Astrocyte (in vitro differentiated cells and primary cell): Measurements from ENCODE around the gene CCDC12. TPM values are rescaled to one million over a fixed set of nuclear protein-coding genes. Genes with fewer than 3 reads are reported as not detected.

Source experiments
- DNase-seq: peaks from one replicate; pipeline ENCODE4 v3.0.0-alpha.2; 2010; ENCODE audit warnings: low read depth
- FAIRE-seq: peaks from 2 replicates; lab custom pipeline; 2011; peaks lifted over from hg19 to GRCh38; lab: Jason Lieb, UNC
- H2AFZ ChIP-seq: 2 replicates; pipeline ENCODE4 v1.6.0; 2012; ENCODE audit warnings: low read depth, low read length, inconsistent platforms
- H3K27ac ChIP-seq: 2 replicates; pipeline ENCODE4 v1.5.1; 2011; ENCODE audit warnings: low read depth, low read length, inconsistent platforms
- H3K27me3 ChIP-seq: 2 replicates; pipeline ENCODE4 v1.6.0; 2011; ENCODE audit warnings: low read length, inconsistent platforms; ENCODE audit not compliant: insufficient read depth
- H3K36me3 ChIP-seq: 2 replicates; pipeline ENCODE4 v1.5.1; 2011; ENCODE audit warnings: low read length, inconsistent platforms; ENCODE audit not compliant: insufficient read depth
- H3K4me1 ChIP-seq: 2 replicates; pipeline ENCODE4 v1.5.1; 2011; ENCODE audit warnings: low read length, inconsistent platforms; ENCODE audit not compliant: insufficient read depth
- H3K4me2 ChIP-seq: 2 replicates; pipeline ENCODE4 v1.6.0; 2012; ENCODE audit warnings: low read length, inconsistent platforms
- H3K4me3 ChIP-seq: 2 replicates; pipeline ENCODE4 v1.5.1; 2011; ENCODE audit warnings: low read depth, mild to moderate bottlenecking, low read length, inconsistent platforms; ENCODE audit not compliant: insufficient read depth
- H3K79me2 ChIP-seq: 2 replicates; pipeline ENCODE4 v1.6.0; 2012; ENCODE audit warnings: mild to moderate bottlenecking, low read length, inconsistent platforms; ENCODE audit not compliant: insufficient read depth
- H3K9ac ChIP-seq: 2 replicates; pipeline ENCODE4 v1.6.0; 2012; ENCODE audit warnings: mild to moderate bottlenecking, low read length, inconsistent platforms
- H3K9me3 ChIP-seq: 2 replicates; pipeline ENCODE4 v1.5.1; 2012; ENCODE audit warnings: low read depth, mild to moderate bottlenecking, low read length, inconsistent platforms; ENCODE audit not compliant: insufficient read depth
- H4K20me1 ChIP-seq: 2 replicates; pipeline ENCODE4 v1.6.0; 2012; ENCODE audit warnings: low read length, inconsistent platforms; ENCODE audit not compliant: insufficient read depth
- H3K27ac Mint-ChIP-seq: one replicate; pipeline ENCODE4 v1.8.0; 2021; ENCODE audit warnings: mild to moderate bottlenecking, mixed read lengths; ENCODE audit not compliant: unreplicated experiment
- H3K27me3 Mint-ChIP-seq: one replicate; pipeline ENCODE4 v1.8.0; 2021; ENCODE audit warnings: low read depth, mixed read lengths; ENCODE audit not compliant: unreplicated experiment
- H3K36me3 Mint-ChIP-seq: one replicate; pipeline ENCODE4 v1.8.0; 2021; ENCODE audit warnings: low read depth, mixed read lengths; ENCODE audit not compliant: unreplicated experiment
- H3K4me1 Mint-ChIP-seq: one replicate; pipeline ENCODE4 v1.8.0; 2021; ENCODE audit warnings: low read depth, mixed read lengths; ENCODE audit not compliant: unreplicated experiment
- H3K4me3 Mint-ChIP-seq: one replicate; pipeline ENCODE4 v1.8.0; 2021; ENCODE audit warnings: mild to moderate bottlenecking, moderate library complexity, mixed read lengths; ENCODE audit not compliant: unreplicated experiment
- H3K9me3 Mint-ChIP-seq: one replicate; pipeline ENCODE4 v1.8.0; 2021; ENCODE audit warnings: mild to moderate bottlenecking, mixed read lengths; ENCODE audit not compliant: unreplicated experiment
- EZH2 ChIP-seq: IDR thresholded peaks from 2 replicates; pipeline ENCODE4 v1.6.1; 2012; ENCODE audit warnings: mild to moderate bottlenecking, low read length, inconsistent platforms; ENCODE audit not compliant: insufficient read depth
- total RNA-seq: library from RNA; stranded (reverse); gene quantifications from 2 replicates; pipeline ENCODE4 v1.2.1, GENCODE V29; 2021
- TF ChIP-seq, protein P1 (sequence below): IDR thresholded peaks from 2 replicates; pipeline ENCODE4 v1.5.1; 2011; ENCODE audit warnings: low read depth, mild to moderate bottlenecking, inconsistent platforms, low read length, moderate library complexity; ENCODE audit not compliant: insufficient read depth

Gene CCDC12
- total RNA-seq, 1 donor from 2014 or later: 29.0 TPM

DNA sequence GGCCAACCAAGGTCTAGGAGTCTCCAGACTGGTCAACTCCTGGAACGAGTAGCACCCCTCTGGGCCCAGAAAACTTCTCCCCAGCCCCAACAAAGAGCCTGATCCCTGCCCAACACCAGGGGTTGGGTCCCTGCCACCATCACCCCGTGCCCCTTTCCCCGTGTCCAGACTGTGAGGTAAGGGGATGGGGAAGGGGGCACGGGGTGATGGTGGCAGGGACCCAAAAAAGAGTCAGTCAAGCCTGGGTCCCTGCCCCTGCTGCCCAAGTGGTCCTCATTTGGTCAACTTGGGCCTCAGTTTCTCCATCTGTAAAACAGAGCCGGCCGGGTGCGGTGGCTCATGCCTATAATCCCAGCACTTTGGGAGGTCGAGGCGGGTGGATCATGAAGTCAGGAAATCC lies 1.8 kb upstream of the CCDC12 start:
- Histone ChIP-seq H3K4me3 (no peak overlapping the region), H3K27me3 (no peaks in the 10 kb centered on the region), H4K20me1 (peaks cover 17% of the 10 kb centered on the region), H3K9ac (no peak overlapping the region), H3K4me1 (peaks cover 17% of the 10 kb centered on the region), H3K27ac (no peak overlapping the region), H3K4me2 (peak overlapping the region; percentile 97), H2AFZ (no peak overlapping the region), H3K9me3 (no peaks in the 10 kb centered on the region), H3K36me3 (no peaks in the 10 kb centered on the region), H3K79me2 (peaks cover 31% of the 10 kb centered on the region)
- no peak overlapping the region for H3K27ac Mint-ChIP-seq
- H3K9me3 Mint-ChIP-seq: no peaks in the 10 kb centered on the region
- no peak for FAIRE-seq
- TF ChIP-seq, protein P1, sequence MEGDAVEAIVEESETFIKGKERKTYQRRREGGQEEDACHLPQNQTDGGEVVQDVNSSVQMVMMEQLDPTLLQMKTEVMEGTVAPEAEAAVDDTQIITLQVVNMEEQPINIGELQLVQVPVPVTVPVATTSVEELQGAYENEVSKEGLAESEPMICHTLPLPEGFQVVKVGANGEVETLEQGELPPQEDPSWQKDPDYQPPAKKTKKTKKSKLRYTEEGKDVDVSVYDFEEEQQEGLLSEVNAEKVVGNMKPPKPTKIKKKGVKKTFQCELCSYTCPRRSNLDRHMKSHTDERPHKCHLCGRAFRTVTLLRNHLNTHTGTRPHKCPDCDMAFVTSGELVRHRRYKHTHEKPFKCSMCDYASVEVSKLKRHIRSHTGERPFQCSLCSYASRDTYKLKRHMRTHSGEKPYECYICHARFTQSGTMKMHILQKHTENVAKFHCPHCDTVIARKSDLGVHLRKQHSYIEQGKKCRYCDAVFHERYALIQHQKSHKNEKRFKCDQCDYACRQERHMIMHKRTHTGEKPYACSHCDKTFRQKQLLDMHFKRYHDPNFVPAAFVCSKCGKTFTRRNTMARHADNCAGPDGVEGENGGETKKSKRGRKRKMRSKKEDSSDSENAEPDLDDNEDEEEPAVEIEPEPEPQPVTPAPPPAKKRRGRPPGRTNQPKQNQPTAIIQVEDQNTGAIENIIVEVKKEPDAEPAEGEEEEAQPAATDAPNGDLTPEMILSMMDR: no peak
- no peak for TF ChIP-seq EZH2
- H3K27me3 Mint-ChIP-seq: peaks cover 3% of the 10 kb centered on the region
- peak overlapping the region; percentile 71 for H3K4me3 Mint-ChIP-seq
- peaks cover 4% of the 10 kb centered on the region for H3K36me3 Mint-ChIP-seq
- H3K4me1 Mint-ChIP-seq: peaks cover 8% of the 10 kb centered on the region
- DNase-seq: no peak

DNA sequence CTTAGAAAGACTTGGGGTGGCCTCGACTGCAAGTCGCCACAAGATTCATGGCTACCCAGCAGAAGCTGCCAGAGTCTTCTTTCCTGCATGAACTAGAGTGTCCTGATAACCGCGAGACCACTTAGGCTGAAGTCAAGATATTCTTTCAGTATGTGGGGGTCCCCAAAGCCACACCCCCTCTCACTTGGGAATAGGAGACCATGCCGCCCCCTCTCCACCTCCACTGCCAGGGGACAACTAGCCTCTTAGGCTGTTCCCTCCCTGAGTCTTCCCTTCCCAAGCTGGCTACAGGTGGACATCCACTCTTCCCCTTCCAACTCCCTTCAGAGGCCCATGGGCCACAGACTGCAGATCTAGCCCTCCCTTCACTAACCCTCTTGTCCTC lies 1.3 kb upstream of the CCDC12 start:
- Histone ChIP-seq H4K20me1 (peaks cover 19% of the 10 kb centered on the region), H3K9me3 (no peaks in the 10 kb centered on the region), H2AFZ (no peak overlapping the region), H3K4me2 (no peak overlapping the region), H3K27me3 (no peaks in the 10 kb centered on the region), H3K9ac (no peak overlapping the region), H3K4me1 (peaks cover 17% of the 10 kb centered on the region), H3K36me3 (no peaks in the 10 kb centered on the region), H3K4me3 (no peak overlapping the region), H3K27ac (peak overlapping the region; percentile 19), H3K79me2 (peaks cover 35% of the 10 kb centered on the region)
- Mint-ChIP-seq H3K4me3 (peak overlapping the region; percentile 71), H3K4me1 (peaks cover 8% of the 10 kb centered on the region), H3K27me3 (peaks cover 3% of the 10 kb centered on the region), H3K36me3 (peaks cover 4% of the 10 kb centered on the region), H3K27ac (peak overlapping the region; percentile 80), H3K9me3 (no peaks in the 10 kb centered on the region)
- TF ChIP-seq, protein P1: no peak
- TF ChIP-seq EZH2: no peak
- DNase-seq: no peak
- no peak for FAIRE-seq

DNA sequence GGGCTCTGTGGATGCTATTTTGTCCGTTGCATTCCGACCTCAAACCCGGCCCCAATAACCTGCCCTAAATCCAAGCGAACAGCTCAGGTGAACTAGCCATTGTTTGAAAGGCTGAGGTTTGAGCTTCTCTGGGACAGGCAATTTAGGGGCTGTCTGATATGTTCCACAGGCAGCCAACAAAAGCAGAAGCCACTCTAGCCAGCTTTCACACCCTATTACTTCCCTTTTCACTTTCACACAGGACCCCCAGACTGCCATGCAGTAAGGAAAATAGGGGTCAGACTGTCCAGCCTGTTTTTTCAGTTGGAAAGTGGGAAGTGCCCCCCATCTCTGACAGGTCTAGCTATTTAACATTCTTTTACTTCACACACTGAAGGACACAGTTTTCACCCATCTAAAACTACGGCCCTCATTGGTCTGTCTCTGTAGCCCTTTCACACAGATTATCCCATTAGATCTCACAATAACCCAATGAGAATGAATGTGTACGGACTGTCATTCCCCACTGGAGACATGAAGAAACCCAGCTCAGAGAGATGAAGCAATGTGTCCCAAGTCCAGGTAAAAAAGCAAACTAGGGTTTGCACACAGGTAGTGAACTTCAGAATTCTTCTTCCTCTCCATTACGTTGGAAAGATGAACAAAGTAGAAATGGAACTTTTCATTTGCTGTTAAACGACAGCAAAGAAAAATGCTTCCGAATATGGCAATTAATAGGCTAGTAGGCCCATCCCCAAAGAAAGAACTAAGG lies 1.9 kb downstream of the CCDC12 start:
- no peaks in the 10 kb centered on the region for H3K36me3 ChIP-seq
- no peak overlapping the region for H3K27ac ChIP-seq
- H4K20me1 ChIP-seq: peaks cover 51% of the 10 kb centered on the region
- no peak overlapping the region for H3K4me3 ChIP-seq
- peak overlapping the region; percentile 81 for H3K4me2 ChIP-seq
- no peaks in the 10 kb centered on the region for H3K9me3 ChIP-seq
- no peak overlapping the region for H3K27ac Mint-ChIP-seq
- H2AFZ ChIP-seq: no peak overlapping the region
- peak overlapping the region; percentile 99 for H3K4me3 Mint-ChIP-seq
- H3K9ac ChIP-seq: no peak overlapping the region
- peaks cover 67% of the 10 kb centered on the region for H3K79me2 ChIP-seq
- H3K36me3 Mint-ChIP-seq: peaks cover 2% of the 10 kb centered on the region
- peaks cover 33% of the 10 kb centered on the region for H3K4me1 Mint-ChIP-seq
- no peaks in the 10 kb centered on the region for H3K27me3 Mint-ChIP-seq
- peaks cover 20% of the 10 kb centered on the region for H3K4me1 ChIP-seq
- H3K9me3 Mint-ChIP-seq: no peaks in the 10 kb centered on the region
- no peak for TF ChIP-seq EZH2
- TF ChIP-seq, protein P1: no peak
- no peak for DNase-seq
- H3K27me3 ChIP-seq: no peaks in the 10 kb centered on the region
- FAIRE-seq: no peak
